ENCODE data around the gene FAM110C.

Gene FAM110C

GRCh38 chr2:51613-52012 lies 5.3 kb upstream of the FAM110C start:
- H3K4me3 ChIP-seq (ENCODE audit: low read depth, low read length) = no peak overlapping the region
- TF ChIP-seq CTCF (IDR thresholded peaks at IDR 0.05; ENCODE audit: borderline replicate concordance, insufficient read depth, low read depth, low read length) = no peak

GRCh38 chr2:47737-48136 lies 1.4 kb upstream of the FAM110C start:
- TF ChIP-seq CTCF (IDR thresholded peaks at IDR 0.05; ENCODE audit: borderline replicate concordance, insufficient read depth, low read depth, low read length) = no peak
- no peak overlapping the region for H3K4me3 ChIP-seq (ENCODE audit: low read depth, low read length)

DNA sequence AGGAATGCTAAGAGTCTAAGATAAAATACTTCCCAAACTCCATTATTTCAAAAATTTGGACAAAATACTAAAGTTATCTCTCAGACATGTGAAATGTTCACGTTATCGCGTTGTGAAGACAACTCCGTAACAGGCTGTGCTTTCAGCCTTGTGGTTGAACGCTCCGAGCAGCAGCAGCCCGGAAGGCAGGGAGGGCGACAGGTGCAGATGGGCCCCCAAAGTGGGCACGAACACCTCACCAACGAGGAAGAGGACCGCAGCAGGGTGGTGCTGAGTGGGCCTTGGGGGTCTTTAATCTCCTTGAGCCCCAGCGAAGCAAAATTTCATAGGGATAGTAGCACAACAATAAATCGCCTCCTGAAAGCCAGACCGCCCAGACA lies 1.0 kb upstream of the FAM110C start:
- TF ChIP-seq CTCF (IDR thresholded peaks at IDR 0.05; ENCODE audit: borderline replicate concordance, insufficient read depth, low read depth, low read length) = no peak
- H3K4me3 ChIP-seq (ENCODE audit: low read depth, low read length) = no peak overlapping the region

- no peak for TF ChIP-seq CTCF (IDR thresholded peaks at IDR 0.05; ENCODE audit: borderline replicate concordance, insufficient read depth, low read depth, low read length)
- no peak overlapping the region for H3K4me3 ChIP-seq (ENCODE audit: low read depth, low read length)
Observed at GRCh38 chr2:46131-46470, 204 bp downstream of the FAM110C start.

DNA sequence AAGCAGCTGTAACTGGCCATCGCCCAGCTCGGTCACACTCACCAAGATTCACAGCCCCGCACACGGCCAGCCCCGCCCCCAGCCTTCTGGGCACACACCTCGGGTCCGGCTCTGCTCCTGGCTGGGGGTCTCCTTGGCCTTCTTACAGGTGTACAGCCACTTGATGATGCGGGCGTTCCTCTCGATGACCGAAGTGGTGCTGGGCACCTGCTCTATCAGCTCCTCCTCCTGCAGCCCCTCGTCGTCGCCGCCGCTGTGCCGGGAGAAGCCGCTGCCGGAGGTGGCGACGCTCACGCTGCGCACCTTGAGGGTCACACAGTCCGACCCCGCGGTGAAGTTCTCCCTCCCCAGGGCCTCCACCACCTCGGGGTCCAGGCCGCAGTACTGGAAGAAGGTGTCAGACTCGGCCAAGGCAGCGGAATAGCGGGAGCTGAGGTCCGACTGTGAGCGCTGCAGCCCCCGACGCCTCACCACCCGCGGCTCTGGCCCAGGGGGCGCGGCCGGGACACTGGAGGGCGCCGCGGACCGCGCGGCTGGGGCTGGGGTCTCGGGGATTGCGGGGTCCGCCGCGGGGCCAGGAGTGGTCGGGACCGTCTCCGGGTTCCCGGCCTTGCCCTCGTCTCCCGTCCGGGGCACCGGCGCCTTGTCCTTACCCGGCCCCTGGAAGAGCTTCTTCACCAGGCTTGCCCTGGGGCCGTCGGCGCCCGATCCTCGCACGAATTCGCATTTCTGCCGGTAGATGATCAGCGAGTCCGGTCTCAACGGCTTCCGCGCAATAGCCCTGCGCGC lies 769 bp downstream of the FAM110C start:
- TF ChIP-seq CTCF (IDR thresholded peaks at IDR 0.05; ENCODE audit: borderline replicate concordance, insufficient read depth, low read depth, low read length) = no peak
- H3K4me3 ChIP-seq (ENCODE audit: low read depth, low read length) = no peak overlapping the region

DNA sequence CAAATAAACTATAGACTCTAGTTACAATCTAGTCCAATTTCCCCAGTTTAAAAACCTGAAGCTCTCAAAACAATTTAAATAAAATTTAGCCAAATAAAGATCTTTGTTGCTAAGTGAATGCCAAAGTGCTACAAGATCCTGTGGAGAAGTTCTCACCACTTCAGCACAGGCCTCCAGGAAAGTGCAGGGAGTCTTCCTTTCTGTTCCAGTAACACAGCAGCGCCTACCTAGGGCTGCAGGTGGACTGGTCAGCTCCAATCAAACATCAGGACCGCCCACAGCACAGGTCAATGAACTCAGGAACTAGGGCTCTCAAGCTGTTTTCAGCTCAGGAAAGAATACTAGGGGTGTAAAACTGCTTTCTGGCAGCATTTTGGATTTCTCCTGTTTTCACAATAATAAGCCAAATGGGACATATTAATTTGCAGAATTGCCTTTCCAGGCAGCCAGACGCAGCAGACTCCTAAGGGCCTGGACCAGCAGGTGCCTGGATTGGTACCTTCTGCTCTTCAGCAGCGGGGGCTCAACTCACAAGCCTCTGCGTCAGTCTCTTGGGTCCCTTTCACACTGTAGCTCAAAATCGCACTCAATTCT lies 1.5 kb downstream of the FAM110C start:
- H3K4me3 ChIP-seq (ENCODE audit: low read depth, low read length) = no peak overlapping the region
- no peak for TF ChIP-seq CTCF (IDR thresholded peaks at IDR 0.05; ENCODE audit: borderline replicate concordance, insufficient read depth, low read depth, low read length)

GRCh38 chr2:42788-43187 lies 3.5 kb downstream of the FAM110C start:
- TF ChIP-seq CTCF (IDR thresholded peaks at IDR 0.05; ENCODE audit: borderline replicate concordance, insufficient read depth, low read depth, low read length) = no peak
- no peak overlapping the region for H3K4me3 ChIP-seq (ENCODE audit: low read depth, low read length)
